SK-N-MC (cell line): ENCODE data around the gene CCNT2.
A peak's percentile ranks its signal among the peaks of the same experiment; 100 is the strongest.

ENCODE experiments used
- DNase-seq: peaks from one replicate; pipeline ENCODE4 v3.0.0-alpha.2; 2011; ENCODE audit warnings: low read depth, low spot score
- H3K27ac ChIP-seq: fragments of 200-600 bp; sonication (generic); 2 replicates; pipeline ENCODE4 v1.5.1; 2016; ENCODE audit warnings: mixed run types
- H3K36me3 ChIP-seq: fragments of 200-600 bp; sonication (generic); 2 replicates; pipeline ENCODE4 v1.6.1; 2017; ENCODE audit warnings: antibody characterized with exemption, low read length, mixed read lengths; ENCODE audit not compliant: insufficient read depth
- H3K4me3 ChIP-seq: fragments of 200-600 bp; sonication (generic); 2 replicates; pipeline ENCODE4 v1.5.1; 2016
- H3K9ac ChIP-seq: fragments of 200-600 bp; sonication (generic); 2 replicates; pipeline ENCODE4 v1.8.0; 2017; ENCODE audit warnings: mixed run types, mixed read lengths; ENCODE audit not compliant: insufficient read length
- H3K9me3 ChIP-seq: fragments of 200-600 bp; sonication (generic); 2 replicates; pipeline ENCODE4 v1.6.1; 2017; ENCODE audit warnings: low read depth, mild to moderate bottlenecking, antibody characterized with exemption, low read length, moderate library complexity, mixed read lengths
- EZH2 ChIP-seq: fragments of 200-600 bp; sonication (generic); IDR thresholded peaks from one replicate; pipeline ENCODE4 v1.6.1; 2017; ENCODE audit warnings: antibody characterized with exemption
- FOXP2 ChIP-seq: optimal IDR thresholded peaks from 2 replicates; pipeline ENCODE3; 2011; ENCODE audit warnings: mild to moderate bottlenecking, moderate library complexity; ENCODE audit not compliant: insufficient read depth; ENCODE audit errors: extremely low read length, control extremely low read depth
- POLR2AphosphoS5 ChIP-seq: IDR thresholded peaks from 2 replicates; pipeline ENCODE4 v1.6.1; 2012; ENCODE audit warnings: mild to moderate bottlenecking, low read depth, low read length, borderline replicate concordance

CCNT2 gene

DNA sequence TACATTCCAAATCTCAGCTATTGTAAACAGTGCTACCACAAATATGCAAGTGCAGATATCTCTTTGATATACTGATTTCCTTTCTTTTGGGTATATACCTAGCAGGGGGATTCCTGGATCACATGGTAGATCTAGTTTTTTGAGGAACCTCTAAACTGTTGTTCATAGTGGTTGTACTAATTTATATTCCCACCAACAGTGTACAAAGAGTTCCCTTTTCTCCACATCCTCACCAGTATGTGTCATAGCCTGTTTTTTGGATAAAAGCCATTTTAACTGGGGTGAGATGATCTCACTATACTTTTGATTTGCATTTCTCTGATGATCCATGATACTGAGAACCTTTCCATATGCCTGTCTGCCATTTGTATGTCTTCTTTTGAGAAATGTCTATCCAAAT is 6.3 kb upstream of the CCNT2 start:
- H3K4me3 ChIP-seq: no peak overlapping the region
- no peak overlapping the region for H3K9ac ChIP-seq
- H3K36me3 ChIP-seq: no peaks in the 10 kb centered on the region
- no peak for TF ChIP-seq POLR2AphosphoS5
- no peak for TF ChIP-seq FOXP2
- no peak for TF ChIP-seq EZH2
- no peak overlapping the region for H3K27ac ChIP-seq
- no peaks in the 10 kb centered on the region for H3K9me3 ChIP-seq
- DNase-seq: no peak

DNA sequence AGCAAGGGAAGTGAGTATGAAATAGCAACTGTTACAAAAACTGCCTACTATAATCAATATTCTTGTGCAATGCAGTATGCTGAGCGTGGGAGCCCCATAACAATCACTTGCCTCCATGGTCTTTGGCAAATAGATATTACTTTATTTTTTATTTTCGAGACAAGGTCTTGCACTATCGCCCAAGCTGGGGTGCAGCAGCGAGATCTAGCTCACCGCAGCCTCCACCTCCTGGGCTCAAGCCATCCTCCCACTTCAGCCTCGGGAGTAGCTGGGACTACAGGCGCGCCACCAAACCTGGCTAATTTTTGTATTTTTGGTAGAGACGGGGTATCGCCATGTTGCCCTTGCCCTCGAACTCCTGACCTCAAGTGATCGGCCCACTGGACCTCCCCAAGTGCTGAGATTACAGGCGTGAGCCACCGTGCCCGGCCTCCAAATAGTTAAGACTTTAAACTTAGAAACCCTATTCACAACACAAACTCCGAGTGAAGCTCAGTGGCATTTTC is 1.2 kb upstream of the CCNT2 start:
- Histone ChIP-seq H3K4me3 (peak overlapping the region; percentile 98), H3K36me3 (peaks cover 25% of the 10 kb centered on the region), H3K27ac (peak overlapping the region; percentile 98), H3K9me3 (no peaks in the 10 kb centered on the region), H3K9ac (peak overlapping the region; percentile 98)
- TF ChIP-seq EZH2 (no peak), POLR2AphosphoS5 (no peak), FOXP2 (no peak)
- no peak for DNase-seq

DNA sequence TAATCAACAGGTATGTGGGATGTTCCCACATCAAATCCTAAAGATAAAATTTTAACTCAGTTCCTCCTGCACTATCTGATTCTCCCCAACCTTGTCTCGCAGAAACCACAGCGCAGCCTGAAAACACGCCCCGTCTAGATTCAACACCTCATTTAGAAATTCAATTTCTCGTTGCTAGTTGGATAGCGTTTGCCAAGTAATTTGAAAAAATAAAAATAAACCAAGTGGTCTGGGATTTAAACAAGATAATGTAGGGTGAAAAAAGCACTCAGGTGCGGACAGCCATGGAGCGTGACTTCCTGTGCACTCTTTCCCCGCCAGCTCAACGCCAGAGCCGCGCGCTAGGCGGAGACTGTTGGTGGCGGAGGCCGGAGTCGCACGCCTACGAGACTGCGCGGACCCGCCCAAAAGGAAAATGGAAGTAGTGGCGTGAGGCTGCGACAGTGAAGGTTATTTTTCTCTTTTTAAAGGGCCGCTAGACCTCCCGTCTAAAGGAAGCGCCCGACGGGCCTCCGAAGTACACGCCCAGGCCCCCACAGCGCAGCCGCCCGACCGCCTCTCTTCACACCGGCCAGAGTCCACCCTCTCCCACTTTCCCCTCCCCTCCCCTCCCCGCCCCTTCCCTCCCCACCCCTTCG is 615 bp upstream of the CCNT2 start:
- peak; percentile 51 for DNase-seq
- Histone ChIP-seq H3K27ac (peak overlapping the region; percentile 98), H3K9ac (peak overlapping the region; percentile 98), H3K36me3 (peaks cover 30% of the 10 kb centered on the region), H3K4me3 (peak overlapping the region; percentile 98), H3K9me3 (no peaks in the 10 kb centered on the region)
- no peak for TF ChIP-seq FOXP2
- peak; percentile 92 for TF ChIP-seq POLR2AphosphoS5

DNA sequence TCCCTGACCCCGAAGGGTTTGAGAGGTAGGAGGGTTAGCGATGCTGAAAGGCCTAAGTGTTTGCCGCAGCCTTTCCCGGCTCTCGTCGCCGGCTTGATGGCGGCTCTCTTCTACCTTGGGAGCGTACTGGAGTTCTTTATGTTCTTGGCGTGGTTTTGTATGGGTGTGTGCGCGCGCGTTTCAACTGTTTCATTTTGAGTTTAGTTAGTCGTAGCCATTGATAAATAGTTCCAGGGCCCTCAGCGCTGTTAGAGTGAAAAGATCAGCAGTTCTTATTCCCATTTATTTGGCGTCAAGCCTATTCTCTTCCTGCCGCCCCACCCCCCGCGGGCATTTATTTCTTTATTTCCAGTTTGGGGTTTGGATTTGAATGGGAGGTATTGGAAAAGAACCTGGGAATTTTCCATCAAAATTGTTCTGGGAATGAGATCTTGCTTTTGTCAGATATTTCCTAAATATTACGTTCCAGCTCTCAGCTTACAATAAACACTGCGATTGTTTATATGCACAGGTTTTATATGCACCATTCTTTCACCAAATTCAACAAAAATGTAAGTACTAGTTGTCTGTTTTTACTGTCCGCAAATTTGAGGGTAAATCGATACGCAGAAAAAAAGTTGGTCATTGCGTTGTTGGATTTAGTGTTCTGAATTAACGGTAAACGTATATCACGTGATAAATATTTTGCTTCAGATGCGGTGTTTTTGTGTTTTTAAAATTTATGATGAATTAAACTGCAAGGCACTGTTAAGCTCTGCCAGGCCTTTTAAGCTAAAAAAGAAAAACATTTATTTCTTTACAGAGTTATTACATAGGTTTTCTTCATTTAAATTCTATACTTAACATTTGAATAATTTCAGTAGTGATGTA is 954 bp downstream of the CCNT2 start:
- H3K9ac ChIP-seq: peak overlapping the region; percentile 100
- H3K9me3 ChIP-seq: no peaks in the 10 kb centered on the region
- H3K36me3 ChIP-seq: peaks cover 44% of the 10 kb centered on the region
- no peak for DNase-seq
- H3K4me3 ChIP-seq: peak overlapping the region; percentile 94
- TF ChIP-seq POLR2AphosphoS5: no peak; the same call in 1 of the 2 replicates
- TF ChIP-seq FOXP2: no peak
- no peak for TF ChIP-seq EZH2
- peak overlapping the region; percentile 95 for H3K27ac ChIP-seq

DNA sequence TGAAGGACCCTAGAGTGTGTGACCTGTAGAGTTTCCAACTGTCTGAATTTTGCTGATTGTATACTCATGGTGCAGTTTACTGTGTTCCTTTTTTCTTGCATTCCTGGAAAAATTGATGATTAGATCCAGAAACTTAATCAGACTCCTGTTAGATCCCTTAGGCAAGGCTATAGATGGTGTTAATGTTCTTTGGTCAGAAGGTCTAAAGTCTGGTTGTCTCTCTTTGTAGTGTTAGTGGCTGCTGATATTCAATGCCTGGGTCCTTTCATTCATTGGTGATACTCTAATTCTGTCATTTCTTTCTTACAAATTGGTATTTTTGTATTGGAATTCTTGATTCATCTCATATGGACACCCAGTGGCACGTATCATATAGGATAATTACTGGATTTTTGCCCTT is 6.3 kb downstream of the CCNT2 start:
- no peaks in the 10 kb centered on the region for H3K9me3 ChIP-seq
- H3K27ac ChIP-seq: no peak overlapping the region
- no peak for DNase-seq
- no peak for TF ChIP-seq FOXP2
- no peak for TF ChIP-seq EZH2
- no peak for TF ChIP-seq POLR2AphosphoS5
- H3K9ac ChIP-seq: no peak overlapping the region
- peaks cover 73% of the 10 kb centered on the region for H3K36me3 ChIP-seq
- no peak overlapping the region for H3K4me3 ChIP-seq

DNA sequence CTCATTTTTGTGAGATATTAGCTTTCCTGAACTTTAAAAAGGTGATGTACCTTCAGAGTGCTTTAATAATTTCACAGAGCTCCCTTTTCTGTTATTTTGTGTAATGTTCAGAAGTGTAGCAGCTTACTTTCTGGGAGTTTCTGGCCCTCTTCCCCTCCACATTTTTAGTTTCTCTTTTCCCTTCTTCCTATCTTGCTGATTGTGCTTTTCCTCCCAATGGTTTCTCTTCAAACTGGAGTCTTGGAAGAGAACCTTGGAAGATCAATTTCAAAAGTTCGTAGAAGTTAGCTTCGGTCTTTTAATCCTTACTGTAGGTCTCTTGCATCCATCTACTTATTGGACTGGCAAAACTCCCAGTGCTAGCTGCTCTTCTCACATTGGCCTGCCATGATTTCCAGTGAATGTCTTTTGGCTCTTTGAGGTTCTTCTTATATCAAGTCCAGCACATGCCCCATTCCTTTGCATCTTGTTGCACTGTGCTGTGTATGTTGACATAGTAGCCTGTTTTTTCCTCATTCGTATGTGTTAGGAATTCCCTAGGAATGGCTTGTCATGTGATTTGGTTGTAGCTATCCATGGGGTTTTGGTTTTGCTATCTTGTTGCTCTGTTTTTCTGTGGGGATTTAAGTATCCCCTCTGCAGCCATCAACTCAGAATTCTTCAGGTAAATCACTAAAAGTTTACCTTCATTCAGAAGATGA is 7.8 kb downstream of the CCNT2 start:
- Histone ChIP-seq H3K36me3 (peaks cover 72% of the 10 kb centered on the region), H3K9me3 (no peaks in the 10 kb centered on the region), H3K27ac (0 out of 2 replicates have a peak overlapping the region, but pooled peaks have one; percentile 29), H3K4me3 (no peak overlapping the region), H3K9ac (peak overlapping the region; percentile 22)
- no peak for DNase-seq
- TF ChIP-seq FOXP2 (no peak), EZH2 (no peak), POLR2AphosphoS5 (no peak)

DNA sequence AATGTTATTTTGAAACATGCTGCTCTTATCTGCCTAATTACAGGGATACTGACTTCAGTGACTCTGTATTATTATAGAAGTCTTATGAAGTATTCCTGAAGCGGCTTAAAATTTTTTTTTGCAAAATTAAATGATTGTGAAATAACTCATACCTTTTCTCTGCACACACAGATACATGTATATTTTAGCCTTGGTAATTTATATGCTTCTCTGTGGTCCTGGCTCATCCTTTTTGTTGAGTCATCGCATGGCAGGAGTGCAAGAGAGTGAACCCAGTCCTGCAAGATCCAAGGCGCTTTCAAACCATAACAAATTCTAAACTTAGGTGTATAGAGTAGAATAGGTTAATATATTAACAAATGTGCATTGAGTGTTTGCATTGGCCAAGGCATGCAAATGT is 8.6 kb downstream of the CCNT2 start:
- H3K36me3 ChIP-seq: peaks cover 73% of the 10 kb centered on the region
- no peaks in the 10 kb centered on the region for H3K9me3 ChIP-seq
- H3K4me3 ChIP-seq: no peak overlapping the region
- H3K9ac ChIP-seq: no peak overlapping the region
- H3K27ac ChIP-seq: 0 out of 2 replicates have a peak overlapping the region, but pooled peaks have one; percentile 29
- TF ChIP-seq POLR2AphosphoS5: no peak
- TF ChIP-seq FOXP2: no peak
- TF ChIP-seq EZH2: no peak
- DNase-seq: no peak

DNA sequence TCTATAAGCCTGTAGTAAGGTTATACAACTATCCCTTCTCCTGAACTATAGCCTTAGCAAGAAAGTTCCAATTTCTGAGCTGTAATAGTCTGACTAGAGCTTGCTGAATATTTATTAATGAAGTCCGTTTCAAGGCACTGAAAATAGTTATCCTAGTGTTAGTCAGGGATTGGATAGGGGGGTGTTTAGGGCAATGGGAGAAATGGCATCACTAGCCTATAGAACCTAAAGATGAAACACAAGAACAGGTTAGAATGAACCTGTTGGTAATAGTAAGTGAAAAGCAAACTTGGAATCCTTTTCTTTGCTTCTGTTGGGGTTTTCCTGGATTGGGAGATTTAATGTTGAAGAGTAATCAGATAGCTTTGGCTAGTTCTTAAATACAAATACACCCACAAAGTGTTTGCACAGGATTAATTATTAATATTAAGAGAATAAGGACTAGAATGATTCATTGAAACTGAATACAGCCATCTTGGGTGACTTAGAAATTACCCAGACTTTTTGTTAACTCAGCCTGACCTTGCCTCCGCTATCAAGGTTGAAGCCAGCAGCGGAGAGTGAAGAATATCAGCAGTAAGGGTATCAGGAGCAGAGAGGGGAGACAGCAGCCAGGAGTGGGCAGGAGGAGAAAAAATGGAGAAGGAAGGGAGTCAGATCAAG is 14.4 kb downstream of the CCNT2 start:
- TF ChIP-seq FOXP2 (no peak), EZH2 (no peak), POLR2AphosphoS5 (no peak)
- Histone ChIP-seq H3K4me3 (no peak overlapping the region), H3K9ac (no peak overlapping the region), H3K27ac (no peak overlapping the region), H3K9me3 (no peaks in the 10 kb centered on the region), H3K36me3 (peaks cover 65% of the 10 kb centered on the region)
- no peak for DNase-seq
